Activated CD8-positive, alpha-beta memory T cell treated with anti-CD3 and anti-CD28 coated beads for 1 hour (primary cell): Measurements from ENCODE around the gene TMEM207.

ENCODE experiments used
- DNase-seq, 2 donors: peaks; one replicate each; pipeline ENCODE4 v3.0.0-alpha.2; 2020; ENCODE audit warnings: low read depth in 1 of 2; ENCODE audit errors: extremely low read depth in 1 of 2

TMEM207 gene

DNA sequence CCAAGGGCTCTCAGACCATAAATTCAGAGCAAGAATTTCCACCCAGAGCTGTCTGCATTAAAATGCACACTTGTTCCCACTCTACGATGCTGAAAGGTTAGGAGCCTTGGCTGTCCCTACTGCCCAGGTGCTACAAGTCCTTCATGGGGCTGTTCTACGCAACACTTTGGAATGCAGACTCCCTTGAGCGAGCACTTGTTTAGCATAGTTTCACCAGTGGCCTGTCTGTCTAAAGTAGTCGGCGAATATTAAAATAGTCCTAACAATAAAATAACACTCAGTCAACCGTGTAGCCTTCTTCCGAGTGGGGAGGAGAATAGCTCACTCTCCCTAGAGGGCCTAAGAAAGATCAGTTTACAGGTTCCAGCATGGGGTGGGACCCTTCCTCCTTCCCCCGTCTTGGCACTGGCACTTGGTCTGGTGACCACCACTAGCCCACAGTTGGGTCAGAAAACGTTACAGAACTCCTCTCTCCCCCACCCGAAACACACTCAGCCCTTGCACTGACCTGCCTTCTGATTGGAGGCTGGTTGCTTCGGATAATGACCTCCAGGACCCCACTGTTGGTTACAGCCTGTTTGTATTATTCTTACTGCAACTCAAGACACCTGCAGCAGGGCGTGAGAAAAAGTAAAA lies 62.0 kb downstream of the TMEM207 start, which contains the start of gene CLDN16:
Gene CLDN16, plus strand, starts transcription at position 586 of the 636 bp plus-strand sequence. CDS start 167 bp downstream, outside the sequence.
- DNase-seq, result no peak

DNA sequence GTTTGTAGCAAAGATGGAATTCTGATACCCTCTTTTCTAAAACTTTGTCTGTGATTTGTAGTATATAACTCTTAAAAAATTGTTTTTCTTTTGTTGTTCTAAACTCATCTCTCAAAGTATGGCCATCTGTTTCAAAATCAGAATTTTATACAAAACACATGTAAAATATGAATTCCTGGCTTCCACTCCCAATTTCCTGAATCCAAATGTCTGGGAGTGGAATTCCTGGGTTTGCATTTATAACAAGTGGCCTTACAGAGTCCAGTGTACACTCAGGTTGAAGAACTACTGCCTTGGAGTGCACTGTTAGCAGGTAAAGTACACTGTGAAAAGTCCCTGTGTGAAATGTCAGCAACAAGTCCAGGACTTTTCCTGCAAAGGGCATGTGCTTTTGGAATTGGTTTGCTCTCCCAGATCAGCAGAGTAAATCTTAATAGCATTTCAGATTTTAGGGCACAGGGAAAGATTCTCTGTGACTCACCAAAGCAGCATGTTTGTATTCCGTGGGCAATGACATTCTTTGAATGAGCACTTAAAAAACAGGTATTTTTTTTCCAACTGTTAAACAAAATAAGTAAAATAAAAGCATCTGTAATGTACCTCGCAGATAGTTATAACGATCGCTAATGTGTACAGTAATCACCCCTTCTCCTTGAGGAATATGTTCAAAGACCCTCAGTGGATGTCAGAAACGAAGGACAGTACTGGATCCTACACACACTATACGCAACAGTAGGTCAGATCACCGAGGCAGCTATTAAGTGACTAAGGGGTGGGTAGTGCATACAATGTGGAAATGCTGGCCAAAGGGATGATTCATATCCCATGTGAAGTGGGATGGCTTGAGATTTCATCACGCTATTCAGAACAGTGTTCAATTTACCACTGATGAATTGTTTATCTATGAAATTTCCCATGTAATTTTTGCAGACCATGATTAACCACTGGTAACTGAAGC lies 63.7 kb downstream of the TMEM207 start:
- no peak for DNase-seq

DNA sequence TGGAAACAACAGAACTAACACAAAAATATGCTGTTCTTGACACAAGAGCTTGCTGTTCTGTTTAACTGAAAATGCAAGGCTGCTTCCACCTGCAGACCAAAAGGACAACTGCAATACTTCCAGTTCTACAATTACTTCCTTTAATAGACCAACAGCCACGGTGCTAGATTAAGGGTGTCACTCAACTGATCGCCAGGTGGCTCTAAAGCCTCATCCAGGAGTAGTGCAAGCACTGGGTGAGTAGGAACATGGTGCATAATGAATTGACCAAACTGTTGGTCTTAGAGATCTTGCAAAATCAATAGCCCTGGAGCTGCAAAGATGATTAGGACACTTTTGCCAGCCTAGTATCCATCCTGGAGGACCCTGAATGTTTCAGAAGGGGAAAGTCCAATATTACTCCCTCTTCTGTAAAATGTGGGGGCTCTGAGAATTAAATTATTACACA lies 65.4 kb downstream of the TMEM207 start:
- no peak for DNase-seq

DNA sequence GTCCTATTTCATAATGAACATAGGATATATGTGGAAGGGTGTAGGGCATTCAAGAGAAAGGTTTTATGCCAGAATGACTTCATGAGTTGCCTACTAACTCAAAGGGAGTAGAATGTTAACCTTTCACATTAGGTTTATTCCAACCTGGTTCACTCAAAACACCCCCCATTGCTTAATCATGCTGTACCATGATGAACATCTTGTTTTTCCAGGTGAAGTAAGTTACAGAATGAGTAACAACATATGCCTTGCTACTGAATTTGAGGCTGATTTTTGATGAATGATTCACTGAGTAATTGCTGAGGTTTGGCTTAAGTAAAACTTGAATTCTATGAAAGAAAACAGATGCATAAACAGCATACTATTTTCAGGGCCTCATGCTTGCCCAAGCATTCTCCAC lies 67.6 kb downstream of the TMEM207 start:
- no peak for DNase-seq

DNA sequence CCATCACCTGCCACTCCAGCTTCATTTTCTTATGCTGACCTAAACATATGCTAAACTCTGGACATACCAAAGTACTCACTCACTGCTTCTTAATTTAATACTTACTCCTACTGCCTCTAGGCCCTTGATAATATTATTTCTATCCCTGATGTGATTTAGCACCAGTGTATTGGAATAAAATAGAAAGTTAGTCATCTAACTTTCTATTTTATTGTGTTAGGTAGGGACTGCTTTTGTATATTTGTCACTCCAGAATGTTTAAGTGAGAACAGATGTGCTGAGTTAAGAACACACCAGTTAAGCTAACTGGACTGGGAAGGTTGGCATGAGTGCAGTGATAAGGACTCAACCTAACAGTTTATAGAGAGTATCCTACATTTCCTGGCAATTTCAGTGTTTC lies 68.3 kb downstream of the TMEM207 start:
- DNase-seq, result no peak

DNA sequence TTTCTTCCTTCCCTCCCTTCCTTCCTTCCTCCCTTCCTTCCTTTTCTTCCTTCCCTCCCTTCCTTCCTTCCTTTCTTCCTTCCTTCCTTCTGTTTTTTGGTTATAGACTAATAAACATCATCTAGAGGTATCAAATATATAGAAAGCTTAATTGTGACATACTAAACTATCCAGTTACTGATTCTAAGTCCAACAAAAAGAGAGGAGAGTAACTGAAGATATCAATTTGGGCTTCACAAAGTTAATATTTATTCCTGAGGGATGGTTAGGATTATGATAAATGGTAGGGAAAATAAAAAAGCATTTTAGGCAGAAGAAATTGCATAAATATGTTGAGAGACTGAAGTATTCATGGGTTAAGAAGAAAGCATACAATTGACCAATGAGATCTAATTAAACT lies 69.5 kb downstream of the TMEM207 start:
- no peak for DNase-seq
